Tibial nerve (tissue), 4 donors: Measurements from ENCODE around the gene ZNF804B. TPM values are rescaled to one million over a fixed set of nuclear protein-coding genes. Genes with fewer than 3 reads are reported as not detected.

Experiments
- DNase-seq, 2 donors: peaks; one replicate each; pipeline ENCODE4 v3.0.0-alpha.2; 2019; ENCODE audit warnings: low spot score in 2 of 2
- H3K27ac ChIP-seq, 4 donors: fragments of 200-600 bp; sonication (generic) in 3 of 4; one replicate each; pipeline ENCODE4 v1.5.1; 2017 to 2019; ENCODE audit warnings: mild to moderate bottlenecking in 1 of 4
- H3K27me3 ChIP-seq, 2 donors: fragments of 200-600 bp; sonication (generic) in 1 of 2; one replicate each; pipeline versions ENCODE4 v1.5.1 to v1.6.0; 2017 to 2019
- H3K36me3 ChIP-seq, 3 donors: fragments of 200-600 bp; sonication (generic); one replicate each; pipeline ENCODE4 v1.5.1; 2018 to 2019
- H3K4me1 ChIP-seq, 4 donors: fragments of 200-600 bp; sonication (generic) in 3 of 4; one replicate each; pipeline ENCODE4 v1.5.1; 2017 to 2019
- H3K4me3 ChIP-seq, 4 donors: fragments of 200-600 bp; sonication (generic) in 3 of 4; one replicate each; pipeline ENCODE4 v1.5.1; 2017 to 2019; ENCODE audit warnings: mild to moderate bottlenecking in 1 of 4, moderate library complexity in 1 of 4
- H3K9me3 ChIP-seq, 4 donors: fragments of 200-600 bp; sonication (generic) in 3 of 4; one replicate each; pipeline ENCODE4 v1.5.1; 2017 to 2019
- CTCF ChIP-seq, 5 experiments: fragments of 200-600 bp in 3 of 5; fragments of 450-650 bp in 2 of 5; sonication (generic) in 3 of 5; IDR thresholded peaks; one replicate each; pipeline ENCODE4 v1.5.1; 2016 to 2019; ENCODE audit warnings: antibody characterized with exemption in 5 of 5, mild to moderate bottlenecking in 3 of 5, moderate library complexity in 2 of 5
- EP300 ChIP-seq, 2 donors: sonication (generic); formaldehyde crosslinking; IDR thresholded peaks; one replicate each; pipeline ENCODE4 v1.6.1; 2017; ENCODE audit warnings: antibody characterized with exemption in 2 of 2, mild to moderate bottlenecking in 1 of 2
- POLR2A ChIP-seq, 2 donors: fragments of 450-650 bp; IDR thresholded peaks; one replicate each; pipeline ENCODE4 v1.6.1; 2017; ENCODE audit warnings: antibody characterized with exemption in 2 of 2, mild to moderate bottlenecking in 2 of 2, moderate library complexity in 2 of 2
- WGBS, 2 donors: methylation state at CpG; one replicate each; pipeline ENCODE4 v1.1.5; 2018; 5-methylcytosine and 5-hydroxymethylcytosine counted together
- total RNA-seq, 4 donors: library from RNA; depleted of rRNA; stranded (reverse); fragments of >200 nt; gene quantifications; one replicate each; pipeline ENCODE4 v1.1.0, GENCODE V29; 2016

Gene ZNF804B
- total RNA-seq, 4 donors from 2014 or later: 0.21 to 0.22 TPM; not detected in 2

GRCh38 chr7:88969167-88969566, 209.7 kb downstream of the ZNF804B start:
- TF ChIP-seq POLR2A (IDR thresholded peaks at IDR 0.05) (no peak), CTCF (IDR thresholded peaks at IDR 0.05) (no peak), EP300 (IDR thresholded peaks at IDR 0.05) (no peak)
- 86 to 95% methylated on average over 1 of the region's 1 CpG for WGBS, 2 donors

GRCh38 chr7:88985295-88985694, 225.8 kb downstream of the ZNF804B start:
- no peaks in the 10 kb centered on the region for H3K36me3 ChIP-seq
- H3K9me3 ChIP-seq: no peaks in the 10 kb centered on the region
- no peaks in the 10 kb centered on the region for H3K4me1 ChIP-seq
- H3K4me3 ChIP-seq: no peak overlapping the region
- DNase-seq: no peak
- H3K27me3 ChIP-seq: no peaks in the 10 kb centered on the region
- no peak for TF ChIP-seq POLR2A (IDR thresholded peaks at IDR 0.05)
- no peak for TF ChIP-seq CTCF (IDR thresholded peaks at IDR 0.05)
- TF ChIP-seq EP300 (IDR thresholded peaks at IDR 0.05): no peak
- 76 to 79% methylated on average over 5 of the region's 5 CpGs for WGBS, 2 donors
- no peak overlapping the region for H3K27ac ChIP-seq

More at GRCh38 chr7:88969167-88969566, 209.7 kb downstream of the ZNF804B start:
- Histone ChIP-seq H3K36me3 (no peaks in the 10 kb centered on the region), H3K9me3 (no peaks in the 10 kb centered on the region), H3K27ac (no peak overlapping the region), H3K4me1 (no peaks in the 10 kb centered on the region), H3K27me3 (no peaks in the 10 kb centered on the region), H3K4me3 (no peak overlapping the region)
- DNase-seq: no peak

GRCh38 chr7:89001306-89001705, 241.8 kb downstream of the ZNF804B start:
- peak in 1 of 2 donors; percentile 11 for DNase-seq
- Histone ChIP-seq H3K27ac (no peak overlapping the region), H3K4me1 (peaks cover 0 to 26% (median 0%) of the 10 kb centered on the region in 4 donors), H3K27me3 (no peaks in the 10 kb centered on the region), H3K4me3 (no peak overlapping the region), H3K9me3 (no peaks in the 10 kb centered on the region), H3K36me3 (no peaks in the 10 kb centered on the region)
- 66 to 67% methylated on average over 1 of the region's 1 CpG for WGBS, 2 donors
- TF ChIP-seq EP300 (IDR thresholded peaks at IDR 0.05) (no peak), CTCF (IDR thresholded peaks at IDR 0.05) (no peak), POLR2A (IDR thresholded peaks at IDR 0.05) (no peak)

GRCh38 chr7:89002981-89003956, 243.8 kb downstream of the ZNF804B start:
- Histone ChIP-seq H3K27me3 (no peaks in the 10 kb centered on the region), H3K9me3 (no peaks in the 10 kb centered on the region), H3K27ac (peak overlapping the region in 1 of 4 donors; percentile 16), H3K4me3 (peak overlapping the region in 1 of 4 donors; percentile 37), H3K4me1 (peaks cover 0 to 28% (median 0%) of the 10 kb centered on the region in 4 donors), H3K36me3 (no peaks in the 10 kb centered on the region)
- TF ChIP-seq POLR2A (IDR thresholded peaks at IDR 0.05) (no peak), EP300 (IDR thresholded peaks at IDR 0.05) (no peak), CTCF (IDR thresholded peaks at IDR 0.05) (no peak)
- DNase-seq: no peak
- WGBS, 2 donors: 19 to 33% methylated on average over 4 of the region's 4 CpGs

- no peak for DNase-seq
- H3K27ac ChIP-seq: no peak overlapping the region
- no peak overlapping the region for H3K4me3 ChIP-seq
- no peaks in the 10 kb centered on the region for H3K36me3 ChIP-seq
- no peak for TF ChIP-seq CTCF (IDR thresholded peaks at IDR 0.05)
- peaks cover 0 to 3% (median 0%) of the 10 kb centered on the region in 4 donors for H3K9me3 ChIP-seq
- H3K27me3 ChIP-seq: no peaks in the 10 kb centered on the region
- peaks cover 0 to 6% (median 0%) of the 10 kb centered on the region in 4 donors for H3K4me1 ChIP-seq
- 91 to 94% methylated on average over 5 of the region's 5 CpGs for WGBS, 2 donors
Observed at GRCh38 chr7:89012016-89012415, 252.5 kb downstream of the ZNF804B start.
